ENCODE measurements around the gene DLG4.

Gene DLG4

GRCh38 chr17:7147772-7148171 lies 71.9 kb downstream of the DLG4 start:
- DNase-seq: no peak

GRCh38 chr17:7146115-7146514 lies 73.5 kb downstream of the DLG4 start:
- DNase-seq: no peak

- DNase-seq: no peak
These were observed 75.4 kb downstream of the DLG4 start for GRCh38 chr17:7144213-7144612.

GRCh38 chr17:7141824-7142223 lies 77.8 kb downstream of the DLG4 start:
- DNase-seq: no peak

GRCh38 chr17:7139400-7139799 lies 80.2 kb downstream of the DLG4 start:
- no peak for DNase-seq

- DNase-seq: no peak
These were observed 80.7 kb downstream of the DLG4 start for GRCh38 chr17:7138800-7139381.

GRCh38 chr17:7137171-7137943 lies 82.3 kb downstream of the DLG4 start:
- DNase-seq: no peak
